Body of pancreas (tissue), 4 donors: ENCODE data around the gene ELANE.

ENCODE experiments used
- CTCF ChIP-seq, 7 experiments: fragments of 450-650 bp in 4 of 7; fragments of 200-600 bp in 3 of 7; sonication (generic) in 3 of 7; IDR thresholded peaks; one replicate each; pipeline ENCODE4 v1.5.1; 2016 to 2019; ENCODE audit warnings: antibody characterized with exemption in 7 of 7
- POLR2A ChIP-seq, 3 donors: fragments of 450-650 bp; IDR thresholded peaks; one replicate each; pipeline ENCODE4 v1.6.1; 2016; ENCODE audit warnings: antibody characterized with exemption in 3 of 3, mild to moderate bottlenecking in 2 of 3

GRCh38 chr19:897442-898039, 45.4 kb downstream of the ELANE start:
- TF ChIP-seq CTCF (IDR thresholded peaks at IDR 0.05) (no peak), POLR2A (IDR thresholded peaks at IDR 0.05) (no peak)
